Nephron progenitor cell (in vitro differentiated cells): ENCODE data around the gene NMNAT3.

Experiments
- DNase-seq: peaks from one replicate; pipeline ENCODE4 v3.0.0; 2021
- H3K27ac Mint-ChIP-seq: 2 replicates; pipeline ENCODE4 v1.8.0; 2021; ENCODE audit warnings: mild to moderate bottlenecking, moderate library complexity, mixed read lengths
- H3K27me3 Mint-ChIP-seq: 2 replicates; pipeline ENCODE4 v1.8.0; 2021; ENCODE audit warnings: mild to moderate bottlenecking, low read depth, mixed read lengths; ENCODE audit not compliant: poor library complexity
- H3K36me3 Mint-ChIP-seq: 2 replicates; pipeline ENCODE4 v1.8.0; 2021; ENCODE audit warnings: low read depth, mixed read lengths
- H3K4me1 Mint-ChIP-seq: 2 replicates; pipeline ENCODE4 v1.8.0; 2021; ENCODE audit warnings: mixed read lengths
- H3K4me3 Mint-ChIP-seq: 2 replicates; pipeline ENCODE4 v1.8.0; 2021; ENCODE audit warnings: mild to moderate bottlenecking, moderate library complexity, mixed read lengths
- H3K9me3 Mint-ChIP-seq: 2 replicates; pipeline ENCODE4 v1.8.0; 2021; ENCODE audit warnings: mild to moderate bottlenecking, moderate library complexity, mixed read lengths
- CTCF ChIP-seq: fragments of 200-600 bp; sonication (generic); IDR thresholded peaks from 2 replicates; pipeline ENCODE4 v1.5.0; 2021; ENCODE audit warnings: antibody characterized with exemption

NMNAT3 gene

GRCh38 chr3:139572847-139573672 is 104.7 kb downstream of the NMNAT3 start:
- no peak for TF ChIP-seq CTCF
- Mint-ChIP-seq H3K27ac (no peak overlapping the region), H3K4me3 (no peak overlapping the region)

GRCh38 chr3:139571711-139572110 is 106.1 kb downstream of the NMNAT3 start:
- no peak for TF ChIP-seq CTCF
- Mint-ChIP-seq H3K9me3 (peaks cover 38% of the 10 kb centered on the region), H3K4me1 (no peaks in the 10 kb centered on the region), H3K36me3 (peaks cover 34% of the 10 kb centered on the region), H3K4me3 (no peak overlapping the region), H3K27me3 (no peaks in the 10 kb centered on the region), H3K27ac (no peak overlapping the region)
- no peak for DNase-seq

More at GRCh38 chr3:139572847-139573672, 104.7 kb downstream of the NMNAT3 start:
- Mint-ChIP-seq H3K4me1 (no peaks in the 10 kb centered on the region), H3K27me3 (no peaks in the 10 kb centered on the region), H3K36me3 (peaks cover 33% of the 10 kb centered on the region), H3K9me3 (peaks cover 36% of the 10 kb centered on the region)
- DNase-seq = no peak

- DNase-seq = no peak
- Mint-ChIP-seq H3K27me3 (no peaks in the 10 kb centered on the region), H3K9me3 (peaks cover 9% of the 10 kb centered on the region), H3K4me3 (no peak overlapping the region), H3K36me3 (peaks cover 7% of the 10 kb centered on the region), H3K4me1 (peaks cover 28% of the 10 kb centered on the region), H3K27ac (no peak overlapping the region)
- peak; percentile 24 for TF ChIP-seq CTCF
Observed at GRCh38 chr3:139564294-139564861, 113.4 kb downstream of the NMNAT3 start.

- DNase-seq = peak; percentile 30
- TF ChIP-seq CTCF = peak; percentile 56
Observed at GRCh38 chr3:139561959-139562676, 115.7 kb downstream of the NMNAT3 start.

GRCh38 chr3:139561255-139561817 is 116.4 kb downstream of the NMNAT3 start:
- Mint-ChIP-seq H3K9me3 (no peaks in the 10 kb centered on the region), H3K27me3 (no peaks in the 10 kb centered on the region), H3K4me1 (peaks cover 52% of the 10 kb centered on the region), H3K4me3 (no peak overlapping the region), H3K27ac (no peak overlapping the region), H3K36me3 (no peaks in the 10 kb centered on the region)
- TF ChIP-seq CTCF = no peak
- DNase-seq = no peak

More at GRCh38 chr3:139561959-139562676, 115.7 kb downstream of the NMNAT3 start:
- H3K4me3 Mint-ChIP-seq = no peak overlapping the region
- no peaks in the 10 kb centered on the region for H3K36me3 Mint-ChIP-seq
- H3K27me3 Mint-ChIP-seq = no peaks in the 10 kb centered on the region
- no peak overlapping the region for H3K27ac Mint-ChIP-seq
- H3K9me3 Mint-ChIP-seq = no peaks in the 10 kb centered on the region
- H3K4me1 Mint-ChIP-seq = peaks cover 51% of the 10 kb centered on the region
